SJSA1 (cell line): Measurements from ENCODE around the gene ZMYND12. TPM values are rescaled to one million over a fixed set of nuclear protein-coding genes. Genes with fewer than 3 reads are reported as not detected.

Experiments used
- DNase-seq, 2 experiments: peaks; one replicate each; pipeline ENCODE4 v3.0.0-alpha.2; 2015 to 2020; ENCODE audit warnings: low spot score in 2 of 2, low read depth in 1 of 2
- H3K27ac ChIP-seq: fragments of 250-450 bp; sonication (Bioruptor Pico); 2 replicates; pipeline ENCODE4 v1.5.1; 2020; ENCODE audit warnings: mild to moderate bottlenecking, moderate library complexity
- H3K27me3 ChIP-seq: fragments of 250-450 bp; sonication (Bioruptor Pico); replicated peaks from 2 replicates; pipeline ENCODE4 v1.5.1; 2020; ENCODE audit warnings: mild to moderate bottlenecking, moderate library complexity
- H3K36me3 ChIP-seq: fragments of 250-450 bp; sonication (Bioruptor Pico); 2 replicates; pipeline ENCODE4 v1.5.1; 2020; ENCODE audit warnings: mild to moderate bottlenecking
- H3K4me1 ChIP-seq: fragments of 250-450 bp; sonication (Bioruptor Pico); replicated peaks from 2 replicates; pipeline ENCODE4 v1.6.1; 2021; ENCODE audit warnings: mild to moderate bottlenecking
- H3K4me3 ChIP-seq: fragments of 250-450 bp; sonication (Bioruptor Pico); 2 replicates; pipeline ENCODE4 v1.5.1; 2020; ENCODE audit warnings: mild to moderate bottlenecking
- H3K9me3 ChIP-seq: fragments of 250-450 bp; sonication (Bioruptor Pico); replicated peaks from 2 replicates; pipeline ENCODE4 v1.5.1; 2020; ENCODE audit warnings: mild to moderate bottlenecking
- total RNA-seq: library from RNA; depleted of rRNA; stranded (reverse); fragments of >200 nt; shearing (Covaris generic); gene quantifications from 2 replicates; pipeline ENCODE4 v1.2.3, GENCODE V29; 2014; rRNA removed

Gene ZMYND12
- total RNA-seq, 1 experiment from 2014 or later = not detected

DNA sequence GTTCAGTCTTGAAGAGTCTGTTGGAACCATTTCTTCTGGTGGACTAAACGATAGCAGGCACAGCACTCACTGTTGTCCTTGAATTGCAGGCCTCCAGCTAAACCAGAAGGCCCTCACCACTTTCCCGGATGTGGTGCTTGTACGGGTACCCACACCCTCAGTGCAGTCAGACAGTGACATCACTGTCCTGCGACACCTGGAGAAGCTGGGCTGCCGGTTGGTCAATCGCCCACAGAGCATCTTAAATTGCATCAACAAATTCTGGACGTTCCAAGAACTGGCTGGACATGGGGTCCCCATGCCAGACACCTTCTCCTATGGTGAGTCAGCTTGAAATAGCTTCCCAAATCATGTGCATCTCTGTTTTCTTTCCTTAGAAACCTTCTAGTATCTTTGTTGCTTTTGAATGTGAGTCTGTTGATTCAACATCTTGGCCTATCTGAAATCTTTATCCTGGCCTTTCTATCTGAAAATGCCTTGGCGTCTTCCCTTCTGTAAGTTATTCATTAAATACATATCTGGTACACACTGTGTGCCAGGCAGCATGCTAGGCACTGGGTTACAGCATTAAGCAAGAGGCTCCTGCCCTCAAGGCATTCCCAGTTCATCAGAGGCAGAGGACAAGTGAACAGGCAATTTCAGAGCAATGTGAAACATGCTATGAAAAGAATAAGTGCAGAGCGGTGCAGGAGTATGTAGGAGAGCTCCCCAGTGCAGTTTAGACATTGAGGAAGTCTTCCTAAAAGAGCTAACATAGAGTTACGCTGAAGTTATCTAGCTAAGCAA is 56.3 kb downstream of the ZMYND12 start:
- no peak overlapping the region for H3K27ac ChIP-seq
- H3K36me3 ChIP-seq = no peaks in the 10 kb centered on the region
- no peak for DNase-seq

DNA sequence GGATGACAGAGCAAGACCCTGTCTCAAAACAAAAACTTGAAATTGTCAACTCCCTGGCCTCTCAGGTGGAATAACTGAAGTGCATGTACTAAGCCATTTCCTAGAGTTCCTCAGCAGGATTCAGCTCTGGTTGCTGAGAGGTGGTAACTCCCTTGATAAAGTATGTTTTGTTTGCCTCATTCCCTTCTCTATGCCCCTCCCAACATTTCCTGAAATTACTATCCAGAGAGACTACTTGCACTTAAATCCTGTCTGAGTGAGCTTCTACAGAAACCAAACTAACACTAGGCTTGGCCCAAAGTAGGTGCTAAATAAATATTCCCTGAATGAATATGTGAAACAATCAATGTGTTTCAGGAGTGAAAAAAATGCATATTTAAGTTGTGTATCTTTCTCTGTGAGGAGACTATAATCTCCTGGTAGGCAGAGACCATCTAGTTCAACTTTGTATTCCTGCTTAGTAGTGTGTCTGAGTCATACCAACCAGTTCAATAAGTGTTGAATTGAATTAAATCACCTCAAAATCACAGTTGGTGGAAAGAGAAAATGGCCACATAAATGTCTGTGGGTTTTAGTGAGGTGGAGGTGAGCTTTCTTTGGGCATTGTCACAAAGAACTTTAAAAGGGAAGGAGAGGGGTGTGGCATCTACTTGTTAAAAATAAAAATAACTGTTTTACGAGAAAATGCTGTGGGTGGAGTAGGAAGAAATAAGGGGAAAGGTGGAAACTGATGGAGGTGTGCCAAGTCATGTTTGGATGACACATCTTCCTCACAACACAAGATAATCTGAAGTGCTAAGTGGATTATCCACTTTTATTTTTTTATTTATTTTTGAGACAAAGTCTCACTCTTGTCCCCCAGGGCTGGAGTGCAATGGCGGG is 62.6 kb downstream of the ZMYND12 start:
- no peaks in the 10 kb centered on the region for H3K4me1 ChIP-seq

More for the DNA sequence above, 56.3 kb downstream of the ZMYND12 start:
- Histone ChIP-seq H3K4me1 (no peaks in the 10 kb centered on the region), H3K27me3 (0 out of 2 replicates have a peak, but pooled peaks cover 5% of the 10 kb centered on the region), H3K4me3 (no peak overlapping the region), H3K9me3 (no peaks in the 10 kb centered on the region)

DNA sequence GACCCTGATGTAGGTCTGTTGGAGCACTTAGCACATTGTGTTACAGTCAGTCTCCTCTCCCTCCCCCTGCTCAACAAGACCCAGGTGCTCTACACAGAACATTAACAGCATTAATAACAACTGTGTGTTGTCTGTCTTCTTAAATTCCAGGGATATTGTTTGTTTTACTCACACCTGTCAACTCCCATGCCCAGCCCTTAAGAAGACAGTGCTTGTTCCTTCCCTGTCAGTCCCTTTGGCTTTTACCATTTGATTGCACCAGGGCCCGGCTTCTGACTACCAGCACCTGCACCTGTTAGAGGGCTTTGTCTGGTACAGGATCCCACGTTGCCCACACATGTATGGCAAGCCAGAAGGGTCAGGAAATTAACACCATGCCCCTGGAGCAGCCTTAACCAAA is 63.6 kb downstream of the ZMYND12 start:
- H3K9me3 ChIP-seq = no peaks in the 10 kb centered on the region; the same call in 1 of the 2 replicates
- H3K4me1 ChIP-seq = no peaks in the 10 kb centered on the region
- no peak for DNase-seq
- no peak overlapping the region for H3K27ac ChIP-seq
- no peaks in the 10 kb centered on the region for H3K36me3 ChIP-seq
- H3K27me3 ChIP-seq = 0 out of 2 replicates have a peak, but pooled peaks cover 2% of the 10 kb centered on the region
- H3K4me3 ChIP-seq = no peak overlapping the region

More for the DNA sequence above, 62.6 kb downstream of the ZMYND12 start:
- Histone ChIP-seq H3K27ac (no peak overlapping the region), H3K9me3 (no peaks in the 10 kb centered on the region; the same call in 1 of the 2 replicates), H3K27me3 (0 out of 2 replicates have a peak, but pooled peaks cover 2% of the 10 kb centered on the region), H3K4me3 (no peak overlapping the region), H3K36me3 (no peaks in the 10 kb centered on the region)
- DNase-seq = no peak

DNA sequence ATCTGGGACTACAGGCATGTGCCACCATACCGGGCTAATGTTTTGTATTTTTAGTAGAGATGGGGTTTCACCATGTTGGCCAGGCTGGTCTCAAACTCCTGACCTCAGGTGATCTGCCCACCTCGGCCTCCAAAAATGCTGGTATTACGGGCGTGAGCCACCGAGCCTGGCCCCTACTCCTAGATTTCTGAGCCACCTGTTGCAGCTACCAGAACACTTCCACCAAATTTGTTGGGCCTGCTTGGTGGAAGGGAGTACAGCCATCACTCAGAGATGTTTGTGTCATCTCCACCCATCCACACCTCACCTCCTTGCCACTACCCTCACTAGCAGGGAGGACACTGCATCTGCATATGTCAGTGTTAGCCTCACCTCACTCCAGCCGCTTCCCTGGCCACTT is 69.8 kb downstream of the ZMYND12 start:
- H3K4me3 ChIP-seq = no peak overlapping the region
- peaks cover under 1% of the 10 kb centered on the region for H3K4me1 ChIP-seq
- no peaks in the 10 kb centered on the region for H3K36me3 ChIP-seq
- DNase-seq = no peak
- no peak overlapping the region for H3K27ac ChIP-seq
- H3K27me3 ChIP-seq = peaks cover 25% of the 10 kb centered on the region
- H3K9me3 ChIP-seq = peaks cover under 1% of the 10 kb centered on the region

DNA sequence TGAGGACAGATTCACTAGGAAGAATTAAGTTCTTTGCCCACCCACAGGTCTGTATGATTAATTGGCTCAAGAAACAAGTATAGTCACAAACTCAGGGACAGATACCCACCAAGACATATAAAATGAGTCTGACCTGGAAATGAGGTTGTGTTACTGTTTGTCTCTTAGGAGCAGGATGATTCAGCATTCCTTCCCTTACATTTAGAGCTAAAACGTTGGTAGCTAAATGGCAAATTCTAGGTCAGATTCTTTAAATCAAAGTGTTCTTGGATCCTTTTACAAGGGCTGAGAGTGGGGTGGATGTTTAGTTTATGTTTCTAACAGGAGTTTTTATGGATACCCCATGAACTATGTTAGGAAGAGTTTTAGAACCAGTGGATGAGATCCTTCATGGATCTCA is 70.5 kb downstream of the ZMYND12 start:
- DNase-seq = no peak
- no peak overlapping the region for H3K4me3 ChIP-seq
- H3K4me1 ChIP-seq = peaks cover 8% of the 10 kb centered on the region
- H3K36me3 ChIP-seq = no peaks in the 10 kb centered on the region
- no peak overlapping the region for H3K27ac ChIP-seq
- peaks cover 30% of the 10 kb centered on the region for H3K27me3 ChIP-seq
- H3K9me3 ChIP-seq = peaks cover 5% of the 10 kb centered on the region; the same call in 1 of the 2 replicates

DNA sequence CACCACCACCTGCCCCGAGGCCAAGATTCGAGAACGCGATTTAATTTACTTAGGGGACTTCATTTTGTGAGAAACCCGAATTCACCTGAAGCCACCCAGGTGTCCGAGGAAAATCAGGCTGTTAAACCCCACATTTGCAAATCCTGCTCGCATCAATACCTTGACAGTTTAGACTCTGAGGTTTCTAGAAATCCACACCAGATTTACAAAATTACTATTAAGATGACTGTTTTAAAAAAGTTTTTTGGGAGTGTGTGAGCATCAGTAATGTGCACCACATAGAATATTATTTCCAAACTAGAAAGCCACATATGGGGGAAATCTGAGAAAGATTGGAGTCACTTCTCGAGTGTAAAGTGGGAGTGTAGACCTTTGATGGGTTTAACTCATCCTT is 74.5 kb downstream of the ZMYND12 start:
- Histone ChIP-seq H3K27ac (no peak overlapping the region), H3K27me3 (peaks cover 50% of the 10 kb centered on the region), H3K9me3 (peaks cover 5% of the 10 kb centered on the region; the same call in 1 of the 2 replicates), H3K4me1 (peaks cover 11% of the 10 kb centered on the region), H3K4me3 (no peak overlapping the region), H3K36me3 (no peaks in the 10 kb centered on the region)
- no peak for DNase-seq

DNA sequence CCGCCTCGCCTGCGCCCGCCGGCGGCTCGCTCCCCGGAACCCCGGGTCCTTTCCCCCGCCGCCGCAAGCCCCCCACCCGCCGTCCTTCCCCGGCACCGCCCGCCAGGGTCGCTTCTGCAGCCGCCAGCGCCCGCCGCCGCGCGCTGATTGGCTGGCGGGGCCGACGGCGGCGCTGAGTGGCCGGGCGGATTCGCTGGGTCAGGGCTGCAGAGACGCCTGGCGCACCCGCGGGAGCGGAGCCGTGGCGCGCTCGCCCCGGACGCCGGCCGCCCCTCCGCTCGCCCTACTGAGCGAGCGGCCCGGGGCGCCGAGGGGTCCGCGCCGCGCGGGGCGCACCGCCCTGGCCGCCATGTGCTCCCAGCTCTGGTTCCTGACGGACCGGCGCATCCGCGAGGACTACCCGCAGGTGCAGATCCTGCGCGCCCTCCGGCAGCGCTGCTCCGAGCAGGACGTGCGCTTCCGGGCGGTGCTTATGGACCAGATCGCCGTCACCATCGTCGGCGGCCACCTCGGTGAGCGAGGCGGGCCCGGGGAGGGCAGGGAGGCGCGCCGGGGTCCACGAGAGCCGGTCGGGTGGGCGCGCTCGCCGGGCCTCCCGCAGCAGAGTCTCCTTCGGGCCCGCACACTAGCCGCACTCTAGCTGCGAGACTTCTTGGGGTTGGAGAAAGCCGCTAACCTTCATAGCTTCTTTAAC is 75.1 kb downstream of the ZMYND12 start, which contains the start of gene RIMKLA:
TSS of gene RIMKLA (plus strand) at position 207 of the 694 bp plus-strand sequence. CDS start at position 350, 143 bp downstream.
- DNase-seq = no peak
- Histone ChIP-seq H3K9me3 (peaks cover 5% of the 10 kb centered on the region; the same call in 1 of the 2 replicates), H3K27me3 (peaks cover 50% of the 10 kb centered on the region), H3K36me3 (no peaks in the 10 kb centered on the region), H3K27ac (no peak within 1 kb of the TSS), H3K4me3 (peak within 1 kb of the TSS; percentile 32), H3K4me1 (peaks cover 11% of the 10 kb centered on the region)

Other genes with a start within 250 kb of the ZMYND12 start
- 27.9 and 32.3 TPM in 2 replicates for gene FOXJ3, start 120.8 kb downstream of the ZMYND12 start, total RNA-seq
- gene RIMKLA, start 75.2 kb downstream of the ZMYND12 start, total RNA-seq = under 0.01 TPM in 1 of 2 replicates, not detected in the other
- 36.9 and 53.6 TPM in 2 replicates for gene PPCS, start 521 bp upstream of the ZMYND12 start, total RNA-seq
- gene CCDC30, start 7.3 kb upstream of the ZMYND12 start, total RNA-seq = 0.13 TPM in 1 of 2 replicates, not detected in the other
- gene PPIH, start 202.4 kb upstream of the ZMYND12 start, total RNA-seq = 68.4 and 110 TPM in 2 replicates
- 838 and 1,346 TPM in 2 replicates for gene YBX1, start 226.4 kb upstream of the ZMYND12 start, total RNA-seq